HG02571 (cell line): ENCODE data around the gene HNRNPC.
A peak's percentile ranks its signal among the peaks of the same experiment; 100 is the strongest.
"Not testable (repeated sequence)": the region's sequence is repeated elsewhere in the genome, so short reads cannot be mapped to it uniquely, and the experiment has no call there.

ENCODE experiments used
- ATAC-seq: cut with Tn5 transposase; IDR thresholded peaks from one replicate; pipeline ENCODE4 v1.9.1; 2021; ENCODE audit warnings: mild to moderate bottlenecking, moderate library complexity; ENCODE audit not compliant: unreplicated experiment

Gene HNRNPC

GRCh38 chr14:21269252-21270046, at the start of gene HNRNPC:
Gene HNRNPC (minus strand): TSS chr14:21269442. CDS start chr14:21234193, 35,249 bp downstream.
- peak; percentile 88 for ATAC-seq

GRCh38 chr14:21317398-21317797, 48.2 kb upstream of the HNRNPC start:
- ATAC-seq = no peak

GRCh38 chr14:21313512-21313911, 44.3 kb upstream of the HNRNPC start:
- no peak for ATAC-seq

GRCh38 chr14:21311614-21312013, 42.4 kb upstream of the HNRNPC start:
- no peak for ATAC-seq

- no peak for ATAC-seq
These were observed 40.7 kb upstream of the HNRNPC start for GRCh38 chr14:21309956-21310355.

- ATAC-seq = no peak
These were observed 40.0 kb upstream of the HNRNPC start for GRCh38 chr14:21309238-21309636.

GRCh38 chr14:21308479-21309237, 39.4 kb upstream of the HNRNPC start:
- ATAC-seq = peak; percentile 85

- no peak for ATAC-seq
These were observed 38.9 kb upstream of the HNRNPC start for GRCh38 chr14:21308132-21308478.

- no peak for ATAC-seq
These were observed 38.4 kb upstream of the HNRNPC start for GRCh38 chr14:21307637-21308036.

- not testable (repeated sequence) for ATAC-seq
These were observed 33.5 kb upstream of the HNRNPC start for GRCh38 chr14:21302836-21303140.

GRCh38 chr14:21302013-21302835, 33.0 kb upstream of the HNRNPC start:
- ATAC-seq = no peak

- no peak for ATAC-seq
These were observed 31.6 kb upstream of the HNRNPC start for GRCh38 chr14:21300892-21301291.

- no peak for ATAC-seq
These were observed 30.4 kb upstream of the HNRNPC start for GRCh38 chr14:21299562-21300130.

- ATAC-seq = no peak
These were observed 29.1 kb upstream of the HNRNPC start for GRCh38 chr14:21298358-21298757.

GRCh38 chr14:21294026-21294425, 24.8 kb upstream of the HNRNPC start:
- not testable (repeated sequence) for ATAC-seq

- ATAC-seq = no peak
These were observed 17.9 kb upstream of the HNRNPC start for GRCh38 chr14:21287168-21287567.

GRCh38 chr14:21286516-21286915, 17.3 kb upstream of the HNRNPC start:
- not testable (repeated sequence) for ATAC-seq

GRCh38 chr14:21281917-21282316, 12.7 kb upstream of the HNRNPC start:
- ATAC-seq = not testable (repeated sequence)

- no peak for ATAC-seq
These were observed 10.5 kb upstream of the HNRNPC start, which contains the start of gene RPGRIP1 for GRCh38 chr14:21279783-21280182. Gene RPGRIP1 (plus strand): TSS chr14:21280083. CDS start chr14:21287977, 7,894 bp downstream.

- ATAC-seq = no peak
These were observed 9.4 kb upstream of the HNRNPC start for GRCh38 chr14:21278632-21279031.

GRCh38 chr14:21275261-21275858, 6.1 kb upstream of the HNRNPC start:
- ATAC-seq = no peak
